Endothelial cell (in vitro differentiated cells): Measurements from ENCODE around the gene TNRC6B. TPM values are rescaled to one million over a fixed set of nuclear protein-coding genes. Genes with fewer than 3 reads are reported as not detected.
A peak's percentile ranks its signal among the peaks of the same experiment; 100 is the strongest.

ENCODE experiments used
- DNase-seq: peaks from one replicate; pipeline ENCODE4 v3.0.0; 2021; ENCODE audit warnings: low spot score
- H3K27ac Mint-ChIP-seq: one replicate; pipeline ENCODE4 v1.8.0; 2021; ENCODE audit warnings: mixed read lengths, inconsistent platforms; ENCODE audit not compliant: unreplicated experiment
- H3K27me3 Mint-ChIP-seq: one replicate; pipeline ENCODE4 v1.8.0; 2021; ENCODE audit warnings: mild to moderate bottlenecking, moderate library complexity, mixed read lengths, inconsistent platforms; ENCODE audit not compliant: unreplicated experiment
- H3K36me3 Mint-ChIP-seq: one replicate; pipeline ENCODE4 v1.8.0; 2021; ENCODE audit warnings: mild to moderate bottlenecking, low read depth, mixed read lengths, inconsistent platforms; ENCODE audit not compliant: unreplicated experiment
- H3K4me1 Mint-ChIP-seq: one replicate; pipeline ENCODE4 v1.8.0; 2021; ENCODE audit warnings: mild to moderate bottlenecking, mixed read lengths, inconsistent platforms; ENCODE audit not compliant: unreplicated experiment
- H3K4me3 Mint-ChIP-seq: one replicate; pipeline ENCODE4 v1.8.0; 2021; ENCODE audit warnings: mild to moderate bottlenecking, mixed read lengths, inconsistent platforms; ENCODE audit not compliant: unreplicated experiment
- H3K9me3 Mint-ChIP-seq: one replicate; pipeline ENCODE4 v1.8.0; 2021; ENCODE audit warnings: mixed read lengths, inconsistent platforms; ENCODE audit not compliant: unreplicated experiment
- total RNA-seq: library from RNA; stranded (reverse); fragmentation: NEBNext Ultra II Directional; extraction: Animal tissue kit (Norgen Biotek cat#: 25700); gene quantifications from one replicate; pipeline ENCODE4 v1.2.1, GENCODE V29; 2021; ENCODE audit not compliant: unreplicated experiment
- TF ChIP-seq, protein P1 (sequence below): fragments of 200-600 bp; sonication (generic); IDR thresholded peaks from one replicate; pipeline ENCODE4 v1.5.0; 2021; ENCODE audit warnings: antibody characterized with exemption; ENCODE audit not compliant: unreplicated experiment

The TNRC6B gene
- total RNA-seq, 1 donor from 2014 or later, result 53.4 TPM

DNA sequence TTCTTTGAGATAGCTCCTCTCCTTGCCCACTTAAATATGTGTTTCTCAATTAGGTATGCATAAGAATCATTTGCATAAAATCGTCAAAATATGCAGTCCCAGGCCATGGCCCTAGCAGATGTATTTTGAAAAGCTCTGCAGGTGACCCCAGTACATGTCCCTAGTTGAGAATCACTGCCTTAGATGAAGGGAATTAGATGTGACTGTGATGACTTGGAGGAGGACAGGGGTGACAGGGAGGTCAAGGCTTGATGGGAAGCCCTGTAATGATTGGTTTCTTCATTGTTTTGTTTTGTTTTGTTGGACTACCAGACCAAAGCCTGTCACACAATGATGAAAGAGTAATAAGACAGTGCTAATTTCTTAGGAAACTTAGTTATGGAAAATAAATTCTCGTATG lies 74.4 kb downstream of the TNRC6B start:
- Mint-ChIP-seq H3K36me3 (peaks cover 13% of the 10 kb centered on the region), H3K27ac (no peak overlapping the region), H3K4me1 (peaks cover 48% of the 10 kb centered on the region), H3K4me3 (no peak overlapping the region), H3K9me3 (no peaks in the 10 kb centered on the region), H3K27me3 (peaks cover 4% of the 10 kb centered on the region)
- DNase-seq, result no peak
- TF ChIP-seq, protein P1, sequence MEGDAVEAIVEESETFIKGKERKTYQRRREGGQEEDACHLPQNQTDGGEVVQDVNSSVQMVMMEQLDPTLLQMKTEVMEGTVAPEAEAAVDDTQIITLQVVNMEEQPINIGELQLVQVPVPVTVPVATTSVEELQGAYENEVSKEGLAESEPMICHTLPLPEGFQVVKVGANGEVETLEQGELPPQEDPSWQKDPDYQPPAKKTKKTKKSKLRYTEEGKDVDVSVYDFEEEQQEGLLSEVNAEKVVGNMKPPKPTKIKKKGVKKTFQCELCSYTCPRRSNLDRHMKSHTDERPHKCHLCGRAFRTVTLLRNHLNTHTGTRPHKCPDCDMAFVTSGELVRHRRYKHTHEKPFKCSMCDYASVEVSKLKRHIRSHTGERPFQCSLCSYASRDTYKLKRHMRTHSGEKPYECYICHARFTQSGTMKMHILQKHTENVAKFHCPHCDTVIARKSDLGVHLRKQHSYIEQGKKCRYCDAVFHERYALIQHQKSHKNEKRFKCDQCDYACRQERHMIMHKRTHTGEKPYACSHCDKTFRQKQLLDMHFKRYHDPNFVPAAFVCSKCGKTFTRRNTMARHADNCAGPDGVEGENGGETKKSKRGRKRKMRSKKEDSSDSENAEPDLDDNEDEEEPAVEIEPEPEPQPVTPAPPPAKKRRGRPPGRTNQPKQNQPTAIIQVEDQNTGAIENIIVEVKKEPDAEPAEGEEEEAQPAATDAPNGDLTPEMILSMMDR, result no peak

DNA sequence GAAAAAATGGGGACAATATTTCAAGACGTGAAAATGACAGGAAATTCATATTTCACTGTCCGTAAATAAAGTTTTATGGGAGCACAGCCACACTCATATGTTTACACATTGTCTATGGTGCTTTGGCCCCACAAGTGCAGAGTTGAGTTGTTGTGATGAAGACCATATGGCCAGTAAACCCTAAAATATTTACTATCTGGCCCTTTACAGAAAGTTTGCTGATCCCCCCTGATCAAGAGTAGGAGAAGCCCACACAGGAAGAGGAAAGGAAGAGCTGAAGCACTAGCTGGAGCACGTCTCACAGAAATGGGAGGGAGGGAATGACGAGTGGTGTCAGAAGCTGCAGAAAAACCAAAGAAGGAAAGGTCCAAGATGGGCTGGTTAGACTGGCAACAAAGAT lies 78.8 kb downstream of the TNRC6B start:
- TF ChIP-seq, protein P1, result no peak
- peak overlapping the region; percentile 83 for H3K27ac Mint-ChIP-seq
- H3K36me3 Mint-ChIP-seq, result peaks cover 21% of the 10 kb centered on the region
- peaks cover 43% of the 10 kb centered on the region for H3K4me1 Mint-ChIP-seq
- H3K27me3 Mint-ChIP-seq, result peaks cover 4% of the 10 kb centered on the region
- H3K9me3 Mint-ChIP-seq, result no peaks in the 10 kb centered on the region
- H3K4me3 Mint-ChIP-seq, result peak overlapping the region; percentile 10
- DNase-seq, result no peak

DNA sequence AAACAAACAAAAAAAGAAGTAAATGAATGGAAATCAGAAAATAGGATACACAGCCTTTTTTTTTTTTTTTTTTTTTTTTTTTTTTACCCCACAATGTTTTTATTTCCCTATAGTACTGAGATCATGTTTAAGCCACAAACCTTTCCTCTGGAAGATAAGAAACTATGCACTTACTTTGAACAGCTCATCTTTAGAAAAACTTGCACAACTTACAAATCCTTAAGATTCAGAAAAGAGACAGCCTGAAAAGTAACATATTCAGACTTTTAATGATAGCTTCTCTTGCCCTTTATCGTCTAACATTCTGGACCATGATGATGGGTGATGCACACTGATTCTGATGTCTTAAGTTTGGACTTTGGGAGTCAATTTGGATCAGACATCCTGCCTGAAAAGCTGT lies 80.3 kb downstream of the TNRC6B start:
- TF ChIP-seq, protein P1, result no peak
- peaks cover 25% of the 10 kb centered on the region for H3K36me3 Mint-ChIP-seq
- peaks cover 45% of the 10 kb centered on the region for H3K4me1 Mint-ChIP-seq
- no peak overlapping the region for H3K4me3 Mint-ChIP-seq
- no peak for DNase-seq
- H3K27me3 Mint-ChIP-seq, result peaks cover 4% of the 10 kb centered on the region
- H3K27ac Mint-ChIP-seq, result no peak overlapping the region
- H3K9me3 Mint-ChIP-seq, result no peaks in the 10 kb centered on the region

DNA sequence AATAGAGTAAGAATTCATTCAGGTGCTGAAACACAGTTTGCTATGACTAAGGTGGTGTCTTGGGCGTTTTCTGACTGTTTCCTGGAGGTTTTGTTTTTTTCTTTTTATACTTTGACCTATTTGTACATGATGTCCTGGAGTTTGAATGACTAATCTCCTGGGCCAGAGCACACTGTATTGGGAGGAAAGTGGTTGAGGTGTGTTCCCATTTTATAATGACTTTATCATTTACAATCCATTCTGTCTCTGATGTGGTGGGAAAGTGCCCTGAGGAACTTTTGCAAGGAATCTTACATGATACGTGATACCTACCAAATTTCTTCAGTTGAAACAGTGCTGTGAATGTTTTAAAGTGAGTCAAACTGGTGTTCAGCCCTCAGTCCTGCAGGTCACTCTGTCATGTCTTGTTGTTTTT lies 80.8 kb downstream of the TNRC6B start:
- Mint-ChIP-seq H3K27me3 (peaks cover 4% of the 10 kb centered on the region), H3K27ac (no peak overlapping the region), H3K4me3 (no peak overlapping the region), H3K4me1 (peaks cover 49% of the 10 kb centered on the region), H3K9me3 (no peaks in the 10 kb centered on the region), H3K36me3 (peaks cover 23% of the 10 kb centered on the region)
- no peak for DNase-seq
- TF ChIP-seq, protein P1, result no peak

DNA sequence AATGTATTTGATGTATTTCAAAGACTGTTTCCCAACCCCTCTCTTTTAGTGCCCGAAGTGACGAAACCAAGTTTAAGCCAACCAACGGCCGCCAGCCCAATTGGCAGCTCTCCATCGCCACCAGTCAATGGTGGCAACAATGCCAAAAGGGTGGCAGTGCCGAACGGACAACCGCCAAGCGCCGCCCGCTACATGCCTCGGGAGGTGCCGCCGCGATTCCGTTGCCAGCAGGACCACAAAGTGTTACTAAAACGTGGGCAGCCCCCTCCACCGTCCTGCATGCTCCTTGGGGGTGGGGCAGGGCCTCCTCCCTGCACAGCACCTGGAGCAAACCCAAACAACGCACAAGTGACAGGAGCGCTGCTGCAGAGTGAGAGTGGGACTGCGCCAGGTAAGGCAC lies 84.1 kb downstream of the TNRC6B start:
- TF ChIP-seq, protein P1, result no peak
- Mint-ChIP-seq H3K36me3 (peaks cover 45% of the 10 kb centered on the region), H3K27ac (no peak overlapping the region), H3K27me3 (peaks cover 8% of the 10 kb centered on the region), H3K4me1 (peaks cover 50% of the 10 kb centered on the region), H3K4me3 (no peak overlapping the region), H3K9me3 (no peaks in the 10 kb centered on the region)
- DNase-seq, result no peak
